HG02943 (cell line): Measurements from ENCODE around the gene HEXB.
"Not testable (repeated sequence)": the region's sequence is repeated elsewhere in the genome, so short reads cannot be mapped to it uniquely, and the experiment has no call there.

ENCODE experiments used
- ATAC-seq: cut with Tn5 transposase; IDR thresholded peaks from one replicate; pipeline ENCODE4 v1.9.1; 2021; ENCODE audit warnings: mild to moderate bottlenecking, low read depth, moderate library complexity; ENCODE audit not compliant: unreplicated experiment

The HEXB gene

DNA sequence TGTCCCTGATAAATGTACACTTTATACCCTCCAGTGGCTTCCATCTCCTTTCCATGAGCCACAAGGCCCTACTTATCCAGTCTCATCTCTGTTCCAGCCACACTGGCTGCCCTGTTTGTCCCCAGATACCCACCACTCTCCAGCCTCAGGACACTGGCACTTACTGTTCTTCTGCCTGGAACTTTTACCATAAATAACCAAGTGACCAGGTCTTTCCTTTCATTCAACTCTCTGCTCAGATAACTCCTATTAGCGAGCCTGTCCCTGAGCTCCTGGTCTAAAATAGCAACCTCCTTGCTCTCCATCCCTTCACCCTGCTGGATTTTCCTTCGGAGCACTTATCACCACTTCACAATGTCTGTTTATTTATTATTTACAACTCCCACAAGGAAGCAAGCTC, 27.9 kb upstream of the HEXB start:
- no peak for ATAC-seq

DNA sequence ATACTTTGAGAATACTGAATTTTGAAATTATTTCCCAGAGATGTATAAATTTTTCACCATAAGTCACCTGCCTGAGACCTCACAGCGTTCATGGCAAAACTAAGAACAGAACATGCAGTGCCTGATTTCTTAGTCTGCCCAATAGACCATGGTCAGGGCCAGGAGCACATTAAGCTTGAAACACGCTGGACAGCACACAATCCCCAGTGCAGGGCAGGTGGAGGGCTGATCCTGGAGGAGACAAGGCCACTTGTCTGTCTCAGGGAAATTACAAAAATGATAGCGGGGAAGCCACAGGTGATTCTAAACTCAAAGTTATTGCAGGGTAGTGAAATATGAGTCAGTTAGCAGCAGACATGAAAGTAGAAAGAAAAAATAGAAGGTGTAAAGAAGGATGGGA, 25.9 kb upstream of the HEXB start:
- ATAC-seq, result no peak

DNA sequence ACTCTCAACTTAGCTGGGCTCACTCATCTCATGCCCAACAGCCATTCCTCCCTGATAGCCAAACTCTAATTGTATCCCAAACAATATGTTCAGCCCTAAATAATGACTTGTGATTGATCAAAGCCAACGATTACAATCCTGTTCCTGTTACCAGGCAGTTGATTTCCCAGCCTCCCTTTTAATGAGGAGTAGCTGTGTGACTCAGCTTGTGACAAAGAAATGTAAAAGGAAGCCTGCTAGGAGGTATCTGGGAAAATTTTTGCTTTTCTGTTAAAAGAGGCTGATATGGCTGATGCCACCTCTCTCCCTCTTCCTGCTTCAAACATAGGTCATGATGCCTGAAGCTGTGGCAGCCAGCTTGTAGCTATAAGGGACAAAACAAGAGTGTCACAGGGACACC, 24.9 kb upstream of the HEXB start:
- no peak for ATAC-seq

DNA sequence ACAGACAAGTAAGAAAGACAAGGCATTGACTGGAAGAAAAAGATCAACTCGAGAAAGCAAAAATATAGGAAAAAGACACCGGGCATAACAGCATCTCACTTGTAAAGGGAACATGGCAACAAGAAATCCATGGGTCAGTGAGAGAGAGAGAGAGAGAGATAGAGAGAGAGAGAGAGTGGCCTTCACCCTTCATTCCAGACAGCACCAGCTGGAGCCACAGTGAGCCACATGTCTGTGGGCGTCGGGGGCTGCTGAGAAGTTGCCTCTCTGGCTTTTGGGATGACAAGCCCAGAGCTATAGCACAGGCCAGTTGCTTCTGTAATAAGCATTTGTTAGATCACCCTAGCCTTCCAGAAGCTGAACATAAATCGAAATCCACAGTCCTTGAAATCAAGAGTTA, 24.2 kb upstream of the HEXB start:
- ATAC-seq, result no peak

DNA sequence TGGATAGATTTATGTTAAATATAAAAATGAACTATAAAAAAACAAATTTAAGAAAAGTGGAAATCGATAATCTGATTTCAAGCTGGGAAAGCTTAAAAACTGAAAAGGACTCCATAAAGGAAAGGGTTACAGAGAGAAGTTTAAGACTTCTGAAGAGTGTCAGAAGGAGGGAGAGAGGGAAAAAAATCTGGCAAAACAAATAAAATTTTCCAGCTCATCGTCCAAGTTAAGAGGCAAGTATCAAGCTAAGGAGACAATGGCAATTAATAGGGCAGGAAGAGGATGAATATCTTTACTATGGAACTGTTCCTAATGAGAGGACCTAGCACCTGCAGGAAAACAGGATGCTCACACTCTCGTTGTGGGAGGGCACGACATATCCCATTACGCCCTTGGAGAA, 20.5 kb upstream of the HEXB start:
- ATAC-seq, result no peak

DNA sequence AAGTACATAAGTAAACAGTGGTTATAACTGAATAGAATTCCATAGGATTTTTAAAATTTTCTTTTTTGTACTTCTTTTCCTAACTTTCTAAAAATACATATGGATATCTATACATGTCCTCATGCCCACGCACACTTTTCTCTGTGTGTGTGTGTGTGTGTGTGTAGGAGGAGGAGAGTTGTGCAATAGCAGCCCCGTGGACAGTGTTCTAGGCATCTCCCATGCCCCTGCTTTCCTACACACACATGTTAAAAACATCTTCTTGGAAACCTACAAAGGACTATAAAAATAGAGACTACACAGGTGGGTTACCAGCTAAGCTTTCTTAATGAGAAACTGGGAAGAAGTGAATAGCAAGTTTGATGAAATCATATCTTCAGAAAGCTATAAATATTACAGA, 19.8 kb upstream of the HEXB start:
- ATAC-seq, result no peak

DNA sequence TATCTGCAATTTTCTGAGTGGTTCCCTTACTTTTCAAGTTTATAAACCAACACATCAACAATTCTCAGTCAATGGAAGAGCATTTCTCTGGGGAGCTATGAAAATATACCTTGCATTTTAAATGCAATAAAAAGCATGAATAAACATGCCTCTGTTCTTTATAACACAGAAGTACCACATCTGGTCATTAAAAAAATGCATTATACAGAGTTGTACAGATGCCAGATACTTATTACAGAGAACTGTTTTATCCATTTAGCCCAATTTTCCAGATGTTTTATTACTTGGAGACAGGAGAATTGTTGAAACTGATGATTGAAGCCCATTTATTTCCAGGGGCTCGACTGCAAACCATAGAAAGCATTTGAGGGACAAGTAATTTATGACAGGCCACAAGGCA, 19.2 kb upstream of the HEXB start:
- no peak for ATAC-seq

DNA sequence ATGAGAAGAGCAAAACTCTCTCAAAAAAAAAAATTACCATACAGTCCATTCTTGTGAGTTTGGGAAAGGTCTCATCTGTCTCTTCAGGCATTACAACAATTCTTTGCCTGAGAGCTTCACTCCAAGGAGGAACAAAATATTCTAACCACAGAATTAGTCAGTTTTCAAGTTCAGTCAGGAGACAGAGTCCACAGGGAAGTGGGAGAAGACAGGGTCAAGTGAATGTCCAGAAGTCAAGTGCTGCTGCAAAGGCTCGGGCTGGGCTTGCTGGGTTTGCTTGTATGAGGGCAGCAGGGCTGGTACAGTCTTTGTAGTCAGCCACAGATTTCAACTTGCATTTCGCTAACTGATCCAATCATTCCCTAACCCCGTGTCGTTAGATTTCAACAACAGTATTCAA, 17.6 kb upstream of the HEXB start:
- no peak for ATAC-seq

DNA sequence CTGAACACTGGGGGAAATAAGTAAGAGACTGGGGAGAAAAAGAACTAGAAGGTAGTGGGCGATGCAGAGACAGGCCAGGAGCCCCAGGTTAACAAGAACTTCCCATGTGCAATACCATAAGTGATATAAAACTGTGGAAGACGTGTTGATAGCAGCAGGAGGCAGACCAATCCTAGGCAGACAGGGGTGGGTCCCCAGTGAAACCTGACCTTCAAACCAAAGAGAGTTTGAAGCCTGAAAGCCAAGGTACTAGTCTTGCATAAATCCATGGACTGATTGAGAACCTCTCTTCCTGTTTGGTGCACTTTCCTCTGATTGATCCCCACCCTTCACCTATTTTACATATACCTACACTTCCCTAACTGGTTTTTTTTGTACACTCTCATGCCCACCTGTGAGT, 15.2 kb upstream of the HEXB start:
- ATAC-seq, result no peak

DNA sequence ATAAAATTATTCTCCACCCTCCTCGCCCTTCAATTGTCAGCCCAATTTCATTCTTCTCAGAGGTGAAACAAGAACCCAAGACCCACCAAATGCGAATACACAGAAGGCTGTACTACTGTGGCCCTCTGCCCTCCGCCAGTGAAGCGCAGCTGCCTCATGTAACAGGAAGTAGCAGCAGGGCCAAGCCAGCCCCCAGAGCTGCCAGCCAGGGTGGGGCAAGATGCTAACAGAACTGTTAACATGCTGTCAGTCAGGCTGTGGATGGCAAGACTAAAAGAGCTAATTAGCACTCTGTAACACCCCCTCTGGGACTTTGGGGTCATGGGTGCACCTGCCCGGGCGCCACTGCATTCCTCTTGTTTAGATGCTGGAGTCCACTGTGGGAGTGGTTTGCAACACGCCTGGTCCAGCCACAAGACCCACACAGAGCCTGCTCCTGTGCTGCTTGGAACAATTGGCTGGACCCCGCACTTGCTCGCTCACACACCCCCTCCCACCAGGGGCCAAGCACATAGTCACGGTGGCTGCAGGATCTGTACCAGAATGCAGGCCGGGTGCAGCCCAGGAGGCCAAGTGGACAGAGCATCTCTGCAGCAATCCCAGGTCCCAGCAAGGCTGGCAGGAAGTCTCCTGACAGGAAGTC, 14.5 kb upstream of the HEXB start:
- ATAC-seq, result no peak

DNA sequence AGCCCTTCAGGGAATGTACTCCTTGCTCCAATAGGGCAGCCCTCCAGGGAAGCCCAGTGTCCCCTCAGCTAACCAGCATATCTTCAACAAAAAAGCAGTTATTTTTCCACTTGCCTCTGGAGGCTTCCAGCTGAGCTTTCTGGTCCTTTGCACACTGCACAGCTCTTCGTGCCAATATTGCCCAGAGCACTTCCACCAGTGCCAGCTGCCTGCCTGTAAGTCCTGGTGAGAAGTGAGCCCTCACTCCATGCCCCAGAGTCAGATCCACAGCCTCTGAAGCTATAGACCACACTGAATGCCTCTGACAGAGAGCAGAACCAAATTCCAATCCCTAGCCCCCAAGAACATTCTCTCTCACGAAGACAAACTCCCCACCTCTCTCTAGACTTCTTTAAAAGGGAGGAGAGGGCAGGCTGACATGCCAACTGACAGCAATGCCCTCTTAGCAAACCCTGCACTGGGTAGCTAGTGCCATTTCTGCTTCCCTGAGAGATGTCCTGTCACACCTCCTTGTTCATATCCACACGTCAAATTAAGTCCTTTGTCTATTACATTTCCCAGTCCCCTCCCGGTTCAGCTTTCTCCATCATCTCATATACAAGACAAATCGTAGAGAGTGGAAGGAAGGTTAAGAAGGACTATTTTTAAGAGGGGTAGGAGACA, 12.7 kb upstream of the HEXB start:
- no peak for ATAC-seq

DNA sequence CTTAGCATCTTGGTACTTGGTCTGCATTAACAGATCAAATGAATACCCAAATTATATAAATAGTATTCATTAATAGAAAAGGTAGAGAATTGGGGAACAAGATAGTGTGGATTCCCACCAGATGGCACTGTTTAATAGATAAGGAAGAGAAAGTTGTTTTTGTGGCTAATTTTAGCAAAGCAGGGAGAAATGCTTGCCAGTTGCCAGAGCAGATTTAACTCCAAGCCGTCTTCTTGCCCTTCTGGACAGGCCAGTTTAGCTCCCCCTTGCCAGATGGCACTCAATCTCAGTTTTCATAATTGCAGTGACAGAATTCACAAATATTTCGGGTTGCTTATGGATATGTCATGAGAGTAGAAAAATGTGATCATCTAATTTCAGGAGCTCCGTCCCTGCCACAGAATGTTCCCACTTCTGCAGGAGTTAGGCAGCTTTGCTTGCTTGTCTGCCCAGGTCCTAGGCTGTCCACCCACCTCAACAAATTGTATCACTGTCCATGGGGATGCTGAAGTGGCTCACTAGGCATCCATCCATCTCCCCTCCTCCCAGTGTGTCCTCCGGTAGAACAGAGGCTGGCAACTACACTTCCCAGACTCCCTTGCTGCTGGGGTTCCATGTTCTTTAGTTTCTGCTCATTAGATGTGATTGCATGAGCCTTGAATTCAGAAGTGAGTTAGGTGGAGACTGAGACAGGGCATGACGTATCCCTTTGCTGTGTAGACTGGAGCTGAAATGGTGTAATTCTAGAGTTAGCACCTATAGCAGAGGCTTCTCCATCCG, 11.8 kb upstream of the HEXB start:
- no peak for ATAC-seq

DNA sequence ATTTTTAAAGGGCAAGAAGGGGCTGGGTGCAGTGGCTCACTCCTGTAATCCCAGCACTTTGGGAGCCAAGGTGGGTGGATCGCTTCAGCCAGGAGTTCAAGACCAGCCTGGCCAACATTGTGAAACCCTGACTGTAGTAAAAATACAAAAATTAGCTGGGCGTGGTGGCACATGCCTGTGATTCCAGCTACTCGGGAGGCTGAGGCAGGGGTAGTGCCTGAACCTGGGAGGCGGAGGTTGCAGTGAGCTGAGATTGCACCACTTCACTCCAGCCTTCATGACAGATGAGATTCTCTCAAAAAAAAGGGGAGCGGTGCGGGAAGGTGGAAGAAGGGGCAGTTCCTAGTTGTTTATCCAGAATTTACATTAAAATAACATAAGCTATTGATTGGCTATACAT, 8.6 kb upstream of the HEXB start:
- not testable (repeated sequence) for ATAC-seq

DNA sequence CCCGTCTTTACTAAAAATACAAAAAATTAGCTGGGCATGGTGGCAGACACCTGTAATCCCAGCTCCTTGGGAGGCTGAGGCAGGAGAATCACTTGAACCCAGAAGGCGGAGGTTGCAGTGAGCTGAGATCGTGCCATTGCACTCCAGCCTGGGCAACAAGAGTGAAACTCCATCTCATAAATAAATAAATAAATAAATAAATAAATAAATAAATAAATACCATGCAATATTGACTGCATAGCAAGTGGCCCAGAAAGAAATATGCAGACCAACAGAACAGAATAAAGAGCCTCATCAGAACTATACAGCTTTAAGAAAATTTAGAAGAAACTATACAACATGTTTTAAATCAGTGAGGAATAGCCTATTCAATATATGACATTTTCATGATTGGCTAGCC, 6.9 kb upstream of the HEXB start:
- not testable (repeated sequence) for ATAC-seq

DNA sequence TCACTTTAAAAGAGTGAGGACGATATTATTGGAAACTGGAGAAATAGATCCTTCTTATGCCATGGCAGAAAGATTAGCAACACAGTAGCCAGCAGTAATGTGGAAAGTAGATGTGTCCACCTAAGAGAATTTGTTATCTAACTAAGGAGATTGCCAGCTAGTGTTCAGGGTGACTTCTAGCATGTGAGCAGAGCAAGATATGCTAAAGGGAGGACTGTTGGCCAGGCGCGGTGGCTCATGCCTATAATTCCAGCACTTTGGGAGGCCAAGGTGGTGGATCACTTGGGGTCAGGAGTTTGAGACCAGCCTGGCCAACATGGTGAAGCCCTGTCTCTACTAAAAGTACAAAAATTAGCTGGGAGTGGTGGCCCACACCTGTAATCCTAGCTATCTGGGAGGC, 5.7 kb upstream of the HEXB start:
- ATAC-seq, result not testable (repeated sequence)

DNA sequence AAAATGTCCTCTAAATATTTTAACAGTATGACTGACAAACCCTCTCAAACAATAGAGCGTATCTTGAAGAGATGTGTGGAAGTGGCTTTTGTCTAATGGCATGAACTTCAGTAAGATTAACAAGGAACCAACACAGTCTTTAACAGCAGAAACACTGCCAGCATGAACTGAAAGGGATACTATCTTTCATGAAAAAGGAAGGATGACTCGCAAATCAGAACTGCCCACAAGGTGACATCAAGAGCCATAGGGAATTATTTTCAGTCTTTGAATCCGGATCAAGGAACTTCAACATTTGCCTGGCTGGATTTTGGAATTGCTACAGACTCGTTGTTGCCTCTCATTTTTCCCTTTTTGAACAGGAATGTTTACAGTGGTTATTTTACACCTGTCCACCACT, 5.1 kb upstream of the HEXB start:
- no peak for ATAC-seq

DNA sequence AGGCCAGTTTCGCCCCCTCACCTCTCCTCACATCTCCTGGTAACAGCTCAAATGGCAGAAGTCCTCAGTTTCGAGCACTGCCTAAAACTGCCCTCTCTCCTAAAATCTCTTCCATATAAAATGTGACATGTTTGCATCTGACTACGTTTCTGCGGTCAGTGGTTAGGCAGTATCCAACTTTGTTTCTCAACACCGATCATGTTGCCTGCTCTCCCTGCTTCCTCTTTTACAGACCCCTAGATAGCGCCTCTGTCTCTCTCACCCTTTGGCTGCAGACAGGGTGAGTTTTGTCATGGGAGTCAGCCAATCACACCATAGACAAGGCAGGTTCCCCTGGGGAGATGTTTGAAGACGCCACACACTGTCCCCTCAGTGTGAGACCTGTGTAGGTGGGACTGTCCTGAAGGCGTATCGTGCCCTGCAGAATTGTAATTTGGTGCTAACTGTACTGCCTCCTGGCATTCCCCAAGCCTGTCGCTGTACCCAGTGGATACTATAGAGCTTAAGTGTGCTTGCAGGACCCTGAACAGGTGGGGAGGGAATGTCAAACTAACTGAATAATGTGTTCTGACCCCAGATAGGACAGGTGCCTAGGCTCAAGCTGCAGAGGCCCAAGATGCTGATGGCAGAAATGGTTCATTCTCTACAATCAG, 1.1 kb downstream of the HEXB start:
- no peak for ATAC-seq

DNA sequence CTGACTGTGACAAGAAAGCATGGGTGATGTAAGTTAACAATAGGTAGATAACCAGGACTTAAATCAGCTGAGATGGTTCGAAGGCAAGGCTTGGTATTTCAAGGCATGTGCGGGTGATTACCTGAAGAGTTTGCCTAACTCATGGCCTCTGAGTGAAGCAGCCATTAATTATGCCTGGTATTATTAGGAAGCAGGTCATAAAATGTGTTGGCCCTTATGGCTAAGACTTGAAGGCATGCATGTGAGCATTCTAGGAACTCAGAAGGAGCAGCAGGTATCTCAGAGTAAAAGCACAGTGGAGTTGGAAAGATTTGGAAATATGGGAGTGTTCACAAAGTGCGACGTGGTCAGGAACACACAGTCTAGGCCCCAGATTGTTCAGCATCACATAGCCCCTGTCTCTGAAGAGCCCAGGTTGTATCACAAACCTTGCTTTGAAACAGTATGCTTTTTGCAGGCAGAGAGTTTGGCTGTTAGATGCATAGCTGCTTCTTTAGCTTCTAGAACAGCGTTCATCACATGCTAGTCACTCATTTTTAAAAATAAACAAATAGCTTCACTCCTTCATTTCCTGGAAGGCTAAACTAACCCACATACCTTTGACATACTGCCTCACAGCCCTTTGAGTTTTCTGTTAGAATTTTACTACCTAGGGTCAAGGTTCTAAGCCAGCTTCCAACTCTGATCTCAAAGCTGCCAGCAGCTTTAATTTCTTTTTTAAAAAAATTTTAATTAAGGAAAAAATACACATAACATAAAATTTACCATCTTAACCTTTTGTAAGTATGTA, 2.1 kb downstream of the HEXB start:
- ATAC-seq, result no peak

DNA sequence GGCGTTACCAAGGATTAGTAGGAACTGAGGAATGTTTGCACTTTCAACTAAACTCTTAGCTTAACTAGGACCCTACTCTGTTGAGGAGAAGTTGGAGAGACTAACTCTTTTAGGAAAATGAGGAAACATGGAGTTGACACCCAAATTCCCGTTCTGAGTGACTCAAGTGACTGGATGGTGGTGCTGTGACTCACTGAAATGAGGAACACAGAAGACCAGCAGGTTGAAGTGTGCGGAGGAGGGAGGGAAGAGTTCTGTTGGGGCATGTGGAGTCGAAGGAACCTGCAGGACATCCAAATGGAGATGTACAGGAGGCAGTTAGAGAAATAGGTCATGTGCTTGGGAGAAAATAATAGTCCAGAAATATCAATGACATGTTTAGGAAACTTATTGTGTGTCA, 8.2 kb downstream of the HEXB start:
- no peak for ATAC-seq

DNA sequence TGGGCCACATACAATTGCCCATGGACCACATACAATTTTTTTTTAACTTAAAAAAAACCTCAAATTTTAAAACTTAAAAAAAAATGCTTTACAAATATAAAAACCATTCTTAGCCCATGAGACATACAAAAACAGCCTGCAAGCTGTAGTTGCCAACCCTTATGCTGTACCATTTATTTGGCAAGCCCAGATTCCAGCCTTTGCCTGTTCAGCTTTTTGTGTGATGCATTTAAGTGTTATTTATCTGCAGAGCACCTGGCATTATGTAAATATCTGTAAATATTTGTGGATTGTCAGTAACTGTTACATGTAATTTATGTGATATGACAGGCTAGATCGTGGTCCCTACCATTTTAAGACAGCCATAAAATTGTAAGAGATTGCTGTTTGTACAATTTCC, 32.6 kb downstream of the HEXB start:
- no peak for ATAC-seq

DNA sequence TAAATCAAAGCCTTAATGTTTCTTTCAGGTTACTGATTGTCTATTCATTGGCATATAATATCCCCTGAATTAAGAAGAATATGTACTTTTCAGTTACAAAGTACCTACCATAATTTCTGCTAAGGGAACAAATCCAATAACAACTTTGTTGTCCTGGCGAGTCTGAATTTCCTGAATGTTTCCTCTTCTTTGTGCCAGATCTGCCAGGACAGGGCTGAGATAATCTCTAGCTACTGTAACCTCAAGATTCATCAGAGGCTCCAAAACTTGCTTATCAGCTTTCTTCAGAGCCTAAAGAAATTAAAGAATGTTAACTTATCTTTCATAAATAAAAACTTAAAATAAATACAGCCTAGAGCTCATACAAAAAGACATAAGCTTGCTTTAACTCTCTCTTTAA, 37.2 kb downstream of the HEXB start:
- no peak for ATAC-seq
